C1 segment of cervical spinal cord (tissue), 14 donors: ENCODE measurements around the gene PSMB7.
"Not testable (repeated sequence)": the region's sequence is repeated elsewhere in the genome, so short reads cannot be mapped to it uniquely, and the experiment has no call there.

ENCODE experiments used
- DNase-seq, 14 donors: peaks; one replicate each; lab custom pipeline; 2025; lab: John Stamatoyannopoulos, UW

PSMB7 gene

GRCh38 chr9:124443625-124444024 is 28.4 kb upstream of the PSMB7 start:
- DNase-seq = no peak

- DNase-seq = no peak
Observed at GRCh38 chr9:124442826-124443225, 27.6 kb upstream of the PSMB7 start.

GRCh38 chr9:124442379-124442778 is 27.1 kb upstream of the PSMB7 start:
- DNase-seq = no peak

GRCh38 chr9:124441291-124441690 is 26.0 kb upstream of the PSMB7 start:
- DNase-seq = no peak

- no peak for DNase-seq
Observed at GRCh38 chr9:124440786-124441185, 25.5 kb upstream of the PSMB7 start.

GRCh38 chr9:124439686-124440243 is 24.5 kb upstream of the PSMB7 start:
- no peak for DNase-seq

- no peak for DNase-seq
Observed at GRCh38 chr9:124439086-124439485, 23.8 kb upstream of the PSMB7 start.

GRCh38 chr9:124438091-124438490 is 22.8 kb upstream of the PSMB7 start:
- no peak for DNase-seq

- DNase-seq = no peak
Observed at GRCh38 chr9:124437086-124437485, 21.8 kb upstream of the PSMB7 start.

GRCh38 chr9:124436320-124436719 is 21.1 kb upstream of the PSMB7 start:
- DNase-seq = no peak

- DNase-seq = no peak
Observed at GRCh38 chr9:124429530-124429867, 14.3 kb upstream of the PSMB7 start.

- peak in 4 of 14 donors; percentile 15 to 95 (median 42) for DNase-seq
Observed at GRCh38 chr9:124428751-124429529, 13.7 kb upstream of the PSMB7 start.

- no peak for DNase-seq
Observed at GRCh38 chr9:124427281-124427680, 12.0 kb upstream of the PSMB7 start.

- no peak for DNase-seq
Observed at GRCh38 chr9:124426361-124426760, 11.1 kb upstream of the PSMB7 start.

- not testable (repeated sequence) for DNase-seq
Observed at GRCh38 chr9:124425733-124426132, 10.5 kb upstream of the PSMB7 start.

GRCh38 chr9:124423591-124423990 is 8.3 kb upstream of the PSMB7 start:
- DNase-seq = no peak

- DNase-seq = no peak
Observed at GRCh38 chr9:124423155-124423554, 7.9 kb upstream of the PSMB7 start.

- peak in 2 of 14 donors; percentile 20 to 71 for DNase-seq
Observed at GRCh38 chr9:124420991-124421543, 5.8 kb upstream of the PSMB7 start.

GRCh38 chr9:124419832-124420489 is 4.7 kb upstream of the PSMB7 start:
- peak in 1 of 14 donors; percentile 12 for DNase-seq

GRCh38 chr9:124415852-124416484 is 726 bp upstream of the PSMB7 start:
- DNase-seq = no peak

- DNase-seq = no peak
Observed at GRCh38 chr9:124414612-124415011, 630 bp downstream of the PSMB7 start.

GRCh38 chr9:124412228-124412575 is 3.0 kb downstream of the PSMB7 start:
- DNase-seq = no peak
